ENCODE data around the gene KLHL8.

DNA sequence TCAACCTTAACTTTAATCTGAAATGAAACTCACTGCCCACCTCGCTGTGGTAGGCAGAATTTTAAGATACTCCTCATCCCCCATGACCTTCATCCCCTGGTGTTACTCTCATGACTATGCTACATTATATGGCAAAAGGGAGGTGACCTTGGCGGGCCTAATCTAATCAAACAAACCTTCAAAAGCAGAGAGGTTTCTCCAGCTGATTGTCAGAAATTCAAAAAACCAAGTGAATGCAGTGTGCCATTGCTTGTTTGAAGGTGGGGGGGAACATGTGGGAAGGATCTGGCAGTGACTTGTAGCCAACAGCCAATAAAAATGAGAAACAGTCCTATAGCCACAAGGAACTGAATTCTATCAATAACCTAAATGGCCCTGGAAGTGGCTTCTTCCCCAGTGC is 48.5 kb downstream of the KLHL8 start:
- TF ChIP-seq, protein P1, sequence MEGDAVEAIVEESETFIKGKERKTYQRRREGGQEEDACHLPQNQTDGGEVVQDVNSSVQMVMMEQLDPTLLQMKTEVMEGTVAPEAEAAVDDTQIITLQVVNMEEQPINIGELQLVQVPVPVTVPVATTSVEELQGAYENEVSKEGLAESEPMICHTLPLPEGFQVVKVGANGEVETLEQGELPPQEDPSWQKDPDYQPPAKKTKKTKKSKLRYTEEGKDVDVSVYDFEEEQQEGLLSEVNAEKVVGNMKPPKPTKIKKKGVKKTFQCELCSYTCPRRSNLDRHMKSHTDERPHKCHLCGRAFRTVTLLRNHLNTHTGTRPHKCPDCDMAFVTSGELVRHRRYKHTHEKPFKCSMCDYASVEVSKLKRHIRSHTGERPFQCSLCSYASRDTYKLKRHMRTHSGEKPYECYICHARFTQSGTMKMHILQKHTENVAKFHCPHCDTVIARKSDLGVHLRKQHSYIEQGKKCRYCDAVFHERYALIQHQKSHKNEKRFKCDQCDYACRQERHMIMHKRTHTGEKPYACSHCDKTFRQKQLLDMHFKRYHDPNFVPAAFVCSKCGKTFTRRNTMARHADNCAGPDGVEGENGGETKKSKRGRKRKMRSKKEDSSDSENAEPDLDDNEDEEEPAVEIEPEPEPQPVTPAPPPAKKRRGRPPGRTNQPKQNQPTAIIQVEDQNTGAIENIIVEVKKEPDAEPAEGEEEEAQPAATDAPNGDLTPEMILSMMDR (IDR thresholded peaks at IDR 0.05) = no peak
- TF ChIP-seq POLR2A (IDR thresholded peaks at IDR 0.05) = no peak
